HepG2 (cell line): ENCODE data around the gene KIN. TPM values are rescaled to one million over a fixed set of nuclear protein-coding genes. Genes with fewer than 3 reads are reported as not detected.

ENCODE experiments used
- BRD4 ChIP-seq: sonication (generic); formaldehyde crosslinking; IDR thresholded peaks from 2 replicates; pipeline ENCODE4 v1.4.0; 2020; ENCODE audit warnings: missing genetic modification reagents
- CHD2 ChIP-seq: IDR thresholded peaks from 2 replicates; pipeline ENCODE4 v1.6.1; 2011; ENCODE audit warnings: low read depth, low read length, improper control_type of control experiment
- GABPA ChIP-seq, 2 experiments: IDR thresholded peaks; 2 replicates each; pipeline ENCODE4 v1.6.1; 2011 to 2016; ENCODE audit warnings: low read depth in 2 of 2, low read length in 1 of 2, missing biosample characterization in 1 of 2, missing genetic modification characterization in 1 of 2
- KDM2A ChIP-seq: sonication (generic); formaldehyde crosslinking; IDR thresholded peaks from 2 replicates; pipeline ENCODE4 v1.4.0; 2020; ENCODE audit warnings: low read depth, missing genetic modification reagents, borderline replicate concordance
- MAFF ChIP-seq: IDR thresholded peaks from 2 replicates; pipeline ENCODE4 v1.6.1; 2011; ENCODE audit warnings: low read depth, low read length, improper control_type of control experiment
- MEIS1 ChIP-seq: sonication (generic); formaldehyde crosslinking; IDR thresholded peaks from 2 replicates; pipeline ENCODE4 v1.9.0; 2021; ENCODE audit warnings: mild to moderate bottlenecking, missing genetic modification reagents, moderate library complexity, borderline replicate concordance
- NFYC ChIP-seq: IDR thresholded peaks from 2 replicates; pipeline ENCODE4 v1.6.1; 2016; ENCODE audit warnings: missing genetic modification reagents, missing compliant biosample characterization
- PHF20 ChIP-seq: sonication (generic); formaldehyde crosslinking; IDR thresholded peaks from 2 replicates; pipeline ENCODE4 v1.5.0; 2020; ENCODE audit warnings: mild to moderate bottlenecking, missing genetic modification reagents
- SP140L ChIP-seq: sonication (generic); formaldehyde crosslinking; IDR thresholded peaks from 2 replicates; pipeline ENCODE4 v1.4.0; 2020; ENCODE audit warnings: missing genetic modification reagents, borderline replicate concordance
- SRF ChIP-seq: IDR thresholded peaks from 2 replicates; pipeline ENCODE4 v1.6.1; 2011; ENCODE audit warnings: mild to moderate bottlenecking, low read depth, low read length, moderate library complexity
- YEATS2 ChIP-seq: sonication (generic); formaldehyde crosslinking; IDR thresholded peaks from 2 replicates; pipeline ENCODE4 v1.4.0; 2020; ENCODE audit warnings: missing genetic modification reagents, borderline replicate concordance
- ZEB1 ChIP-seq: IDR thresholded peaks from 2 replicates; pipeline ENCODE4 v1.6.1; 2012; ENCODE audit warnings: mild to moderate bottlenecking, low read depth, inconsistent platforms; ENCODE audit not compliant: insufficient replicate concordance
- ZFP82 ChIP-seq: sonication (generic); formaldehyde crosslinking; IDR thresholded peaks from 2 replicates; pipeline ENCODE4 v1.5.1; 2020; ENCODE audit warnings: mild to moderate bottlenecking, missing genetic modification reagents, borderline replicate concordance
- ZNF235 ChIP-seq: sonication (generic); formaldehyde crosslinking; IDR thresholded peaks from 2 replicates; pipeline ENCODE4 v1.8.1; 2023; ENCODE audit warnings: mild to moderate bottlenecking, missing genetic modification reagents, borderline replicate concordance
- ZNF292 ChIP-seq: sonication (generic); formaldehyde crosslinking; IDR thresholded peaks from 2 replicates; pipeline ENCODE4 v1.8.1; 2022; ENCODE audit warnings: mild to moderate bottlenecking, low read depth, missing genetic modification reagents, borderline replicate concordance
- ZNF556 ChIP-seq: sonication (generic); formaldehyde crosslinking; IDR thresholded peaks from 2 replicates; pipeline ENCODE4 v1.4.0; 2020; ENCODE audit warnings: mild to moderate bottlenecking, missing genetic modification reagents, borderline replicate concordance
- ZNF563 ChIP-seq: sonication (generic); formaldehyde crosslinking; IDR thresholded peaks from 2 replicates; pipeline ENCODE4 v1.8.0; 2022; ENCODE audit warnings: mild to moderate bottlenecking, moderate library complexity, missing genetic modification reagents
- ZNF749 ChIP-seq: sonication (generic); formaldehyde crosslinking; IDR thresholded peaks from 2 replicates; pipeline ENCODE4 v1.8.0; 2022; ENCODE audit warnings: mild to moderate bottlenecking, missing genetic modification reagents, moderate library complexity, borderline replicate concordance
- ZNF766 ChIP-seq: sonication (generic); formaldehyde crosslinking; IDR thresholded peaks from 2 replicates; pipeline ENCODE4 v1.5.0; 2020; ENCODE audit warnings: missing genetic modification reagents, borderline replicate concordance
- polyA plus RNA-seq, 8 experiments: library from polyadenylated mRNA; depleted of rRNA in 3 of 8; stranded (reverse) in 7 of 8; unstranded in 1 of 8; fragments of >200 nt; fragmentation: Illumina TruSeq in 4 of 8; extraction: Trizol in 4 of 8; gene quantifications; 2 replicates each; pipeline versions ENCODE4 v1.2.1 to v1.2.3, GENCODE V29; 2011 to 2016; ENCODE audit warnings: low read depth in 4 of 8, missing spikeins in 1 of 8, mixed read lengths in 1 of 8; ENCODE audit not compliant: insufficient read depth in 1 of 8
- total RNA-seq, 5 experiments: library from RNA; depleted of rRNA; stranded (reverse); fragments of >200 nt; fragmentation: Illumina TruSeq; extraction: Trizol; gene quantifications; 2 replicates each; pipeline ENCODE4 v1.2.3, GENCODE V29; 2016; ENCODE audit warnings: low read depth in 1 of 5
- TF ChIP-seq, protein P1 (sequence below): sonication (generic); formaldehyde crosslinking; IDR thresholded peaks from 2 replicates; pipeline ENCODE4 v1.5.0; 2020; ENCODE audit warnings: missing genetic modification reagents
- TF ChIP-seq, protein P2 (sequence below): sonication (generic); formaldehyde crosslinking; IDR thresholded peaks from 2 replicates; pipeline ENCODE4 v1.8.1; 2023; ENCODE audit warnings: mild to moderate bottlenecking, moderate library complexity, missing genetic modification reagents
- TF ChIP-seq, protein P3 (sequence below): sonication (generic); formaldehyde crosslinking; IDR thresholded peaks from 2 replicates; pipeline ENCODE4 v1.8.1; 2023; ENCODE audit warnings: mild to moderate bottlenecking, missing genetic modification reagents
- TF ChIP-seq, protein P4 (sequence below): sonication (generic); formaldehyde crosslinking; IDR thresholded peaks from 2 replicates; pipeline ENCODE4 v1.4.0; 2020; ENCODE audit warnings: missing genetic modification reagents

KIN gene
- total and polyA plus RNA-seq, 2 of the 13 experiments (the other 11 are each of a cell fraction or from before 2014, with no cell fraction given): 4.9 to 23.2 TPM

DNA sequence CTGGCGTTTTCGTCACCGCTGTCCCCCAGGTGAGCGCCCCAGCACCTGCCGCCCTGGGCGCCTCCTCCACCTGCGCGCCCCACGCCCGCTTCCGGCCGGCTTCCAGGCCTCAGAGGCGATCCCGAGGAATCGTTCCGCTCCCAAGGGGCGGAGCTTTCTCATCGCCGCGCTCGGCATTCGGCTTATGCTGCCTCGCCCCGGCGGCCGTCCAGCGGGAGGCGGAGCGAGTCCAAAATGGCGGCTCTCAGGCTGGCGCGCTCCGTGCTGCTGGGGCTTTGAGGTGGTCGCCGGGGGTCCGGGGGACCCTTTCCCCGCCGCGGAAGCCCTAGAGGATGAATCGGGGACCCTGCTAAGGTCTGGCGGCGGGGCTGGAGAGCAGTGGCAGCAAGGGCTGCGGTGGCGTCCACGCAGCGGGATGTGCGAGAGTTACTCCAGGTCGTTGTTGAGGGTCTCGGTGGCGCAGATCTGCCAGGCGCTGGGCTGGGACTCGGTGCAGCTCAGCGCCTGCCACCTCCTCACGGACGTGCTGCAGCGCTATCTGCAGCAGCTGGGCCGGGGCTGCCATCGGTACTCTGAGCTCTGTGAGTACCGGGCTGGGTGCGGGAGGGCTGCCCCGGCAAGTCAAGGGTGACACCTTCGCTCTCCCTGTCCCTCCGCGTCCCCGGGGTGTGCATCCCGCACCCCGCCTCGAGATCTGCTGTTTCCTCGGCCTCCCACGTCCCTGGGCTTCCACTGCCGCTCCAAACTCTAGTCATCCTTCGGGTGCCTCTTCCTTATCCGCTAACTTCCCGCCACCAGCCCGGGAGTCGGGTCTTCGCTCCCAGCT lies 30.7 kb upstream of the KIN start, which contains the start of gene TAF3 (continued):
- TF ChIP-seq, protein P1, sequence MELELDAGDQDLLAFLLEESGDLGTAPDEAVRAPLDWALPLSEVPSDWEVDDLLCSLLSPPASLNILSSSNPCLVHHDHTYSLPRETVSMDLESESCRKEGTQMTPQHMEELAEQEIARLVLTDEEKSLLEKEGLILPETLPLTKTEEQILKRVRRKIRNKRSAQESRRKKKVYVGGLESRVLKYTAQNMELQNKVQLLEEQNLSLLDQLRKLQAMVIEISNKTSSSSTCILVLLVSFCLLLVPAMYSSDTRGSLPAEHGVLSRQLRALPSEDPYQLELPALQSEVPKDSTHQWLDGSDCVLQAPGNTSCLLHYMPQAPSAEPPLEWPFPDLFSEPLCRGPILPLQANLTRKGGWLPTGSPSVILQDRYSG: 0 out of 2 replicates have a peak, but pooled peaks have one; percentile 56
- TF ChIP-seq MAFF: no peak
- peak; percentile 97 for TF ChIP-seq SRF
- TF ChIP-seq ZNF556: peak; percentile 92; the same call in 1 of the 2 replicates
- peak; percentile 100 for TF ChIP-seq ZEB1
- TF ChIP-seq ZFP82: 0 out of 2 replicates have a peak, but pooled peaks have one; percentile 44
- TF ChIP-seq SP140L: peak; percentile 85; the same call in 1 of the 2 replicates
- peak; percentile 98 for TF ChIP-seq KDM2A
- peak; percentile 55; the same call in 1 of the 2 replicates for TF ChIP-seq ZNF563
- TF ChIP-seq GABPA (IDR thresholded peaks at IDR 0.05; ENCODE audit: low read depth, low read length): peak; percentile 73
- TF ChIP-seq GABPA (CRISPR knock-in tag; IDR thresholded peaks at IDR 0.05; ENCODE audit: low read depth): peak; percentile 90
- TF ChIP-seq, protein P2, sequence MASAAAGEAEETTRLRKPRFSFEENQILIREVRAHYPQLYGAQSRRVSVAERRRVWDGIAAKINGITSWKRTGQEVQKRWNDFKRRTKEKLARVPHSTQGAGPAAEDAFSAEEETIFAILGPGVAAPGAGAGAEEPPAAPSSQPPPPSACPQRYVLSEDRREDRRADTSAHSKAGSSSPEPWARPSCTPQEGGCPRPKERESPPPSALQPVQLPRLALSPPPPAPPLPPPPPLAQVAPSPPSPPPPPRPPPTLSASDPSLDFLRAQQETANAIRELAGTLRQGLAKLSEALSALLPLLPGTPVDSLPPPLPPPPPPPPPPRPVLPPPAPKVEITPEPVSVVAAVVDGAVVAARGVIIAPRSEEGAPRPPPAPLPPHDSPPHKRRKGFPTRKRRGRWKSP (CRISPR knock-in tag): peak; percentile 81
- TF ChIP-seq ZNF749 (CRISPR knock-in tag): peak; percentile 65; the same call in 1 of the 2 replicates
- TF ChIP-seq CHD2: no peak
- TF ChIP-seq NFYC (CRISPR knock-in tag): no peak; the same call in 1 of the 2 replicates
- TF ChIP-seq, protein P3, sequence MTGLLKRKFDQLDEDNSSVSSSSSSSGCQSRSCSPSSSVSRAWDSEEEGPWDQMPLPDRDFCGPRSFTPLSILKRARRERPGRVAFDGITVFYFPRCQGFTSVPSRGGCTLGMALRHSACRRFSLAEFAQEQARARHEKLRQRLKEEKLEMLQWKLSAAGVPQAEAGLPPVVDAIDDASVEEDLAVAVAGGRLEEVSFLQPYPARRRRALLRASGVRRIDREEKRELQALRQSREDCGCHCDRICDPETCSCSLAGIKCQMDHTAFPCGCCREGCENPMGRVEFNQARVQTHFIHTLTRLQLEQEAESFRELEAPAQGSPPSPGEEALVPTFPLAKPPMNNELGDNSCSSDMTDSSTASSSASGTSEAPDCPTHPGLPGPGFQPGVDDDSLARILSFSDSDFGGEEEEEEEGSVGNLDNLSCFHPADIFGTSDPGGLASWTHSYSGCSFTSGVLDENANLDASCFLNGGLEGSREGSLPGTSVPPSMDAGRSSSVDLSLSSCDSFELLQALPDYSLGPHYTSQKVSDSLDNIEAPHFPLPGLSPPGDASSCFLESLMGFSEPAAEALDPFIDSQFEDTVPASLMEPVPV (CRISPR knock-in tag): no peak; the same call in 1 of the 2 replicates
- TF ChIP-seq MEIS1: 0 out of 2 replicates have a peak, but pooled peaks have one; percentile 54
- no peak; the same call in 1 of the 2 replicates for TF ChIP-seq ZNF235 (CRISPR knock-in tag)
- no peak; the same call in 1 of the 2 replicates for TF ChIP-seq ZNF292
- TF ChIP-seq, protein P4, sequence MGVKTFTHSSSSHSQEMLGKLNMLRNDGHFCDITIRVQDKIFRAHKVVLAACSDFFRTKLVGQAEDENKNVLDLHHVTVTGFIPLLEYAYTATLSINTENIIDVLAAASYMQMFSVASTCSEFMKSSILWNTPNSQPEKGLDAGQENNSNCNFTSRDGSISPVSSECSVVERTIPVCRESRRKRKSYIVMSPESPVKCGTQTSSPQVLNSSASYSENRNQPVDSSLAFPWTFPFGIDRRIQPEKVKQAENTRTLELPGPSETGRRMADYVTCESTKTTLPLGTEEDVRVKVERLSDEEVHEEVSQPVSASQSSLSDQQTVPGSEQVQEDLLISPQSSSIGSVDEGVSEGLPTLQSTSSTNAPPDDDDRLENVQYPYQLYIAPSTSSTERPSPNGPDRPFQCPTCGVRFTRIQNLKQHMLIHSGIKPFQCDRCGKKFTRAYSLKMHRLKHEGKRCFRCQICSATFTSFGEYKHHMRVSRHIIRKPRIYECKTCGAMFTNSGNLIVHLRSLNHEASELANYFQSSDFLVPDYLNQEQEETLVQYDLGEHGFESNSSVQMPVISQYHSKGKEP (CRISPR knock-in tag): no peak
- peak; percentile 88; the same call in 1 of the 2 replicates for TF ChIP-seq YEATS2 (CRISPR knock-in tag)
- TF ChIP-seq ZNF766 (CRISPR knock-in tag): no peak
- TF ChIP-seq BRD4: 0 out of 2 replicates have a peak, but pooled peaks have one; percentile 46
- peak; percentile 90 for TF ChIP-seq PHF20 (CRISPR knock-in tag)
